T47D (cell line): Measurements from ENCODE around the gene RBKS.

Experiments used
- DNase-seq, 2 experiments: peaks; one replicate each; pipeline versions ENCODE4 v3.0.0 to v3.0.0-alpha.2; 2011 to 2012; ENCODE audit warnings: low read depth in 1 of 2, low spot score in 1 of 2
- JUND ChIP-seq: IDR thresholded peaks from 2 replicates; pipeline ENCODE4 v1.6.1; 2012; ENCODE audit warnings: low read depth
- in situ Hi-C: cut with HindIII; loops from 2 replicates; pipeline ENCODE4 v1.10.0; 2016; ENCODE audit warnings: low sequenced_read_pairs, low pct_unique_long_range_greater_than_20kb

The RBKS gene

GRCh38 chr2:27915874-27916273, 25.7 kb upstream of the RBKS start:
- in situ Hi-C loops: no loop called here
- peak; percentile 23; the same call in 1 of the 2 replicates for TF ChIP-seq JUND
- DNase-seq: peak in 1 of 2 experiments; percentile 66

- DNase-seq: no peak
- in situ Hi-C loops: no loop called here
- TF ChIP-seq JUND: no peak
Observed at GRCh38 chr2:27915191-27915590, 25.0 kb upstream of the RBKS start.

GRCh38 chr2:27914805-27915175, 24.6 kb upstream of the RBKS start:
- in situ Hi-C loops: no loop called here
- no peak for DNase-seq
- no peak for TF ChIP-seq JUND

- TF ChIP-seq JUND: no peak
- in situ Hi-C loops: no loop called here
- no peak for DNase-seq
Observed at GRCh38 chr2:27914041-27914804, 24.0 kb upstream of the RBKS start.

GRCh38 chr2:27912512-27912911, 22.3 kb upstream of the RBKS start:
- in situ Hi-C loops: no loop called here

GRCh38 chr2:27911458-27912210, 21.4 kb upstream of the RBKS start:
- in situ Hi-C loops: no loop called here
- no peak for DNase-seq
- no peak for TF ChIP-seq JUND

More at GRCh38 chr2:27912512-27912911, 22.3 kb upstream of the RBKS start:
- TF ChIP-seq JUND: no peak
- no peak for DNase-seq

GRCh38 chr2:27909901-27910300, 19.7 kb upstream of the RBKS start:
- no peak for TF ChIP-seq JUND
- DNase-seq: no peak
- in situ Hi-C loops: no loop called here

- in situ Hi-C loops: no loop called here
- TF ChIP-seq JUND: no peak
- no peak for DNase-seq
Observed at GRCh38 chr2:27907547-27907946, 17.4 kb upstream of the RBKS start.

- no peak for TF ChIP-seq JUND
- no peak for DNase-seq
- in situ Hi-C loops: no loop called here
Observed at GRCh38 chr2:27906074-27906473, 15.9 kb upstream of the RBKS start.

GRCh38 chr2:27904405-27904665, 14.1 kb upstream of the RBKS start:
- in situ Hi-C loops: no loop called here
- DNase-seq: no peak
- TF ChIP-seq JUND: no peak

GRCh38 chr2:27903649-27904404, 13.6 kb upstream of the RBKS start:
- TF ChIP-seq JUND: no peak
- no peak for DNase-seq
- in situ Hi-C loops: no loop called here

GRCh38 chr2:27903018-27903417, 12.8 kb upstream of the RBKS start:
- no peak for DNase-seq
- TF ChIP-seq JUND: no peak
- in situ Hi-C loops: no loop called here

GRCh38 chr2:27902098-27902497, 11.9 kb upstream of the RBKS start:
- in situ Hi-C loops: no loop called here
- no peak for DNase-seq
- TF ChIP-seq JUND: no peak
